Sigmoid colon (tissue), 7 donors: Measurements from ENCODE around the gene SNRPD3. TPM values are rescaled to one million over a fixed set of nuclear protein-coding genes. Genes with fewer than 3 reads are reported as not detected.
"Not testable (repeated sequence)": the region's sequence is repeated elsewhere in the genome, so short reads cannot be mapped to it uniquely, and the experiment has no call there.

Experiments used
- DNase-seq: peaks from one replicate; pipeline ENCODE4 v3.0.0-alpha.2; 2019
- H3K27ac ChIP-seq, 4 donors: fragments of 200-600 bp; sonication (generic); one replicate each; pipeline ENCODE4 v1.5.1; 2016 to 2019; ENCODE audit warnings: mild to moderate bottlenecking in 1 of 4
- H3K27me3 ChIP-seq, 3 donors: fragments of 200-600 bp; sonication (generic); one replicate each; pipeline ENCODE4 v1.5.1; 2019; ENCODE audit warnings: mild to moderate bottlenecking in 1 of 3
- H3K36me3 ChIP-seq, 4 donors: fragments of 200-600 bp; sonication (generic); one replicate each; pipeline ENCODE4 v1.5.1; 2016 to 2019
- H3K4me1 ChIP-seq, 4 donors: fragments of 200-600 bp; sonication (generic); one replicate each; pipeline ENCODE4 v1.5.1; 2017 to 2019
- H3K4me3 ChIP-seq, 4 donors: fragments of 200-600 bp; sonication (generic); one replicate each; pipeline ENCODE4 v1.5.1; 2017 to 2019; ENCODE audit warnings: mild to moderate bottlenecking in 2 of 4, moderate library complexity in 1 of 4
- H3K9me3 ChIP-seq, 4 donors: fragments of 200-600 bp in 3 of 4; sonication (generic) in 3 of 4; one replicate each; pipeline versions ENCODE4 v1.5.1 to v1.6.1; 2013 to 2019
- WGBS, 2 donors: extraction: QIAGEN DNeasy Blood & Tissue Kit; methylation state at CpG; one replicate each; pipeline ENCODE4 v1.1.7; 2013; 5-methylcytosine and 5-hydroxymethylcytosine counted together
- intact Hi-C: fragments of 100-400 bp; cut with DNase I; formaldehyde crosslinking; loops from one replicate; pipeline ENCODE4 v1.15.1; 2023
- polyA plus RNA-seq, 3 donors: library from polyadenylated mRNA; stranded (reverse); fragments of 200-250 nt; gene quantifications; one replicate each; pipeline ENCODE4 v1.2.3, GENCODE V29; 2013
- total RNA-seq, 4 donors: library from RNA; depleted of rRNA; stranded (reverse); fragments of >200 nt; gene quantifications; one replicate each; pipeline ENCODE4 v1.1.0, GENCODE V29; 2016
- donor health status: healthy with polysubstance abuse.
- donor health status: Bipolar disorder and iron deficiency.
- donor health status: healthy.

SNRPD3 gene
- total and polyA plus RNA-seq, 7 donors, result 104 to 159 (median 140) TPM

DNA sequence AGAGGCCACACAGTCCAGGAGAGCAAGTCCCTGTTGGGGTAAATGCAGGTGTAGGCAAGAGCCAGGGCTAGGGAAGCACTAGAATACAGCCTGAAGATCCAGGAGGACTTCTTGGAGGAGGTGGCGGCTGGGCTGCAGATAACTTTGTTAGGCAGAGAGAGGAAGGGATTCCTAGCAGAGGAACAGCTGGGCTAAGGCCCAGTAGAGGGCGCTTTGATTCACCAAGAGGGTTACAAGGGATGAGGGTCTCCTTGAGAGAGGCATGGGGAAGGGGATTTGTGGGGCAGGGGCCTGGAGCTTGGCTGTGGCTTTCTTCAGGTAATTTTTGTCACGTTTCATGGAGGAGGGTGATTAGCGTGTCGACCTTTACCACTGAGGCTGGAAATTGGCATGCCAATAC is 65.4 kb downstream of the SNRPD3 start:
- H3K9me3 ChIP-seq, DNase-seq, intact Hi-C loops, H3K4me1 ChIP-seq, H3K36me3 ChIP-seq, H3K27me3 ChIP-seq, H3K4me3 ChIP-seq, H3K27ac ChIP-seq: not testable (repeated sequence)
- WGBS, 2 donors, result 67 to 85% methylated on average over 4 of the region's 5 CpGs

GRCh38 chr22:24622596-24622995 is 66.8 kb downstream of the SNRPD3 start:
- WGBS, 2 donors, result 39 to 63% methylated on average over 2 of the region's 2 CpGs

More at GRCh38 chr22:24622596-24622995, 66.8 kb downstream of the SNRPD3 start:
- DNase-seq, H3K27me3 ChIP-seq, H3K36me3 ChIP-seq, H3K9me3 ChIP-seq, H3K4me1 ChIP-seq, H3K4me3 ChIP-seq, H3K27ac ChIP-seq, intact Hi-C loops: not testable (repeated sequence)

Other genes starting within 250 kb of the SNRPD3 start
- gene ADORA2A, start 128.4 kb upstream of the SNRPD3 start, total RNA-seq, result 1 to 10 TPM; 2.1 to 5.3 (median 3.3) TPM
- gene ADORA2A, start 128.4 kb upstream of the SNRPD3 start, polyA plus RNA-seq, result 1 to 10 TPM; 1.2 to 9.3 (median 1.8) TPM
- gene UPB1, start 60.7 kb upstream of the SNRPD3 start, total RNA-seq, result under 1 TPM in 2 of 4 donors, not detected in 2; 0.36 to 0.83 TPM
- gene UPB1, start 60.7 kb upstream of the SNRPD3 start, polyA plus RNA-seq, result under 1 TPM in 1 of 3 donors, not detected in 2; 0.28 TPM
- gene GUCD1, start 861 bp upstream of the SNRPD3 start, total RNA-seq, result 10 to 100 TPM; 85.6 to 98.6 (median 89.4) TPM
- gene GUCD1, start 861 bp upstream of the SNRPD3 start, polyA plus RNA-seq, result 100 to 1,000 TPM; 153 to 301 (median 160) TPM
- gene LRRC75B, start 37.1 kb downstream of the SNRPD3 start, total RNA-seq, result 10 to 100 TPM; 11.1 to 18.6 (median 13.8) TPM
- 10 to 100 TPM in 1 of 3 donors, 1 to 10 TPM in 2; 2.5 to 14.4 (median 8.1) TPM for gene LRRC75B, start 37.1 kb downstream of the SNRPD3 start, polyA plus RNA-seq
- gene GGT1, start 47.2 kb downstream of the SNRPD3 start, total RNA-seq, result 1 to 10 TPM; 2.9 to 5.4 (median 3.7) TPM
- gene GGT1, start 47.2 kb downstream of the SNRPD3 start, polyA plus RNA-seq, result 10 to 100 TPM; 12.6 to 33.1 (median 26.7) TPM
- gene PIWIL3, start 218.7 kb downstream of the SNRPD3 start, total RNA-seq, result not detected
- gene PIWIL3, start 218.7 kb downstream of the SNRPD3 start, polyA plus RNA-seq, result not detected